ENCODE results near the gene OXCT1.

OXCT1 gene

GRCh38 chr5:41869724-41870626, at the start of gene OXCT1:
Gene OXCT1, minus strand, starts transcription at chr5:41870425. Its CDS starts 67 bp downstream, at chr5:41870358.
- DNase-seq (ENCODE audit: low spot score) = peak; percentile 91

GRCh38 chr5:41918105-41918504, 47.9 kb upstream of the OXCT1 start:
- no peak for DNase-seq (ENCODE audit: low spot score)

- peak; percentile 43 for DNase-seq (ENCODE audit: low spot score)
Measured at GRCh38 chr5:41908374-41909079, 38.3 kb upstream of the OXCT1 start.

- no peak for DNase-seq (ENCODE audit: low spot score)
Measured at GRCh38 chr5:41906151-41906550, 35.9 kb upstream of the OXCT1 start.

- peak; percentile 95 for DNase-seq (ENCODE audit: low spot score)
Measured at GRCh38 chr5:41903892-41904799, 33.9 kb upstream of the OXCT1 start, which contains the start of gene RIMOC1. Gene RIMOC1, plus strand, starts transcription at chr5:41904344. Its CDS starts 24 bp downstream, at chr5:41904368.

DNA sequence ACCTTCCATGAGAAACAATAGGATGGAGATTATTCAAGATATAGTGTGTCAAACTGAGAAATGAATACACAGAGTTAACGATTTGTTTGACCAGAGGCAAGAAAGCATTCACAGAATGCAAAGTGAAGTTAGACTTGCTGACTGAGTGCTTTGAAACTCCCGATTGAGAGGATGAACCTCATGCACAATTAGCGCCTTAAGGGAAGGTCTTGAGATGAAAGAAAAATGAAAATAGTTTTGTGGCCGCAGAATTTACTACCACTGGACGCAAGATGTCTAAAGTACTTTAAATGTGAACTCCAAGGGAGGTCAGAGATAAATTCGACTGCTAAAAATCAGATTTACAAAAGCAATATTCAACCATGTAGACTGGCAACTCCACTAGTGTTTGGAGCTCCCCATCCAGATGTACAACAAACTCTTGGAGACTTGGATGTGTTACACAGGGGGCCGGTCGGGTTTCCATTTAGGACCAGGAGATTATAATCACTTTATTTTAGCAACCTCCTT, 33.2 kb upstream of the OXCT1 start:
- no peak for DNase-seq (ENCODE audit: low spot score)

DNA sequence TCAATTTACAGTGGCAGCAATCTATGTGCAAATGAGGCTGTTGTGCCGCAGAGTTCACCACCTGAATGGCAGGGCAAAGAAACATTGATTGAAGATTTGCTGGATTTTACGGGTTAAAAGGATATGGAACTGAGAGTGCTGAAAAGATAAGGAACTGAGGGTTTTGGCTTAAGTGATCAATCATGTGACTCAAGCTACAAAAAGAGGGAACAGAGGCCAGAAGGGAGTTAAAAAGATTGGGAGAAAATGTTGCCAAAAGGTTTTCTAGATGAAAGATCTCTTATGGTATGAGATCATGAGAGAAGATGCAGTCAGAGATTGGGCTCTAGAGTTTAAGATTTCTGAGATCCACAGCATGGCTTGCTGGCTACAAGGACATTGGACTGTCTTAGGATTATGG, 26.0 kb upstream of the OXCT1 start:
- no peak for DNase-seq (ENCODE audit: low spot score)

DNA sequence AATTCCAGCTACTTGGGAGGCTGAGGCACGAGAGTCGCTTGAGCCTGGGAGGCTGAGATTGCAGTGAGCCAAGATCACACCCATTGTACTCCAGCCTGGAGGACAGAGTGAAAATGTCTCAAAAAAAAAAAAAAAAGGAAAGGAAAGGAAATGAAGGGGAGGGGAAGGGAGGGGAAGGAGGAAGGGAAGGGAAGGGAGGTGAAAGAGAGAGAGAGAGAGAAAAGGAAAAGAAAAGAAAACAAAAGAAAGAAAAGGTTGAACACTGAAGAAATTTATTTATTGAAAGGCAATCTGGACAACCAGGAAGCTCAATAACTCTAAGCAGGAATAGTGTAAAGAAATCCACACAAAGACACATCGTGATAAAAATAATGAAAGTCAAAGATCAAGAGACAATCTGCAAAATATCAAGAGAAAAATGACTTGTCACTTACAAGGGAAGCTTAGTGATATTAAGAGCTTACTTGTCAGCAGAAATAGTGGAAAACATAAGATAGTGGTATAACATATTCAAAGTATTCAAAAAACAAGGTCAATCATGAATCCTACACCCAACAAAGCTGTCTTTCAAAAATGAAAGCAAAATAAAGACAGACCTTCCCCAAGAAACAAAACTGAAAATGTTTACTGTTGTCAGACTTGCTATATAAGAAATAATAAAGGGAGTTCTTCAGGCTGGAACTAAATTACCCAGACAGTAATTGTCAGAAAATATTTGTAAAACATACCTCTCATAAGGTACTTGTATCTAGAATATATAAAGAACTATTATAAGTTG, 23.0 kb upstream of the OXCT1 start:
- DNase-seq (ENCODE audit: low spot score) = no peak

- no peak for DNase-seq (ENCODE audit: low spot score)
Measured at GRCh38 chr5:41892031-41892430, 21.8 kb upstream of the OXCT1 start.

DNA sequence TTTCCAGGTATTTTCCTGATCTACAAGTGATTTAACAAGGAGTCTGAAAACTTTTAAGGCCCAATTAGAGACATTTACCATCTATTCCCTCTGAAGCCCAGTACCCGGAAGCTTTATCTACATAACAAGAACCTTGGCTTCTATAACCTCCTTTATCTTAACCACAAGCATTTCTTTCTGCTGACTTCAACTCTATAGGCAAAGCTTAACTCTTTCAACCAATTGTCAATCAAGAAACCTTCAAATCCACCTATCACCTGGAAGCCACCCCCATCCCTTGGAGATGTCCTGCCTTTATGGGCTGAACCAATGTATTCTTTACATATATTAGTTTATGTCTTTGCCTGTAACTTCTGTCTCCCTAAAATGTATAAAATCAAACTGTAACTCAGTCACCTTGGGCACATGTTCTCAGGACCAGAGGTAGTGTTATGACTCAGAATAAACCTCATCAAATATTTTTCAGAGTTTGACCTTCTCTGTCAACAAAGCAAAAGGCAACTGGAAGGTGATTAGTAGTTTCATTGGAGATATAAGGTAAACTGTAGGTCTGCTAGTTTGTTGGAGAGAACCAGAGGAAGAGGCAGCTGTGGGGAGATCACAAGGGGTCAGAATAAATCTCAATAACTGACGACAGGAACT, 21.0 kb upstream of the OXCT1 start:
- no peak for DNase-seq (ENCODE audit: low spot score)

GRCh38 chr5:41885286-41885685, 15.1 kb upstream of the OXCT1 start:
- DNase-seq (ENCODE audit: low spot score) = no peak

- DNase-seq (ENCODE audit: low spot score) = no peak
Measured at GRCh38 chr5:41883936-41884335, 13.7 kb upstream of the OXCT1 start.

GRCh38 chr5:41883243-41883642, 13.0 kb upstream of the OXCT1 start:
- DNase-seq (ENCODE audit: low spot score) = no peak

DNA sequence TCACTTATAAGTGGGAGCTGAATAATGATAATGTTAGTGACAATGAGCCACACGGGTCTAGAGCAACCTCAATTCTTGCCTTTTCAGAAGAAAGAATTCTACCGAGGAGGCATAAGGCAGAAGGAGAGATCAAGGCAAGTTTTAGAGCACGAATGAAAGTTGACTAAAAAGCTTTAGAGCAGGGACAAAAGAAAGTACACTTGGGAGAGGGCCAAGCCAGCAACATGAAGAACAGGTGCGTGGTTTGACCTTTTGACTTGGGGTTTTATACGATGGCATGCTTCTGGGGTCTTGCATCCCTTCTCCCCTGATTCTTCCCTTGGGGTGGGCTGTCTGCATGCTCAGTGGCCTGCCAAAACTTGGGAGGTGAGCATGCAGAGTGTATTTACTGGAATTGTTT, 12.5 kb upstream of the OXCT1 start:
- DNase-seq (ENCODE audit: low spot score) = no peak

DNA sequence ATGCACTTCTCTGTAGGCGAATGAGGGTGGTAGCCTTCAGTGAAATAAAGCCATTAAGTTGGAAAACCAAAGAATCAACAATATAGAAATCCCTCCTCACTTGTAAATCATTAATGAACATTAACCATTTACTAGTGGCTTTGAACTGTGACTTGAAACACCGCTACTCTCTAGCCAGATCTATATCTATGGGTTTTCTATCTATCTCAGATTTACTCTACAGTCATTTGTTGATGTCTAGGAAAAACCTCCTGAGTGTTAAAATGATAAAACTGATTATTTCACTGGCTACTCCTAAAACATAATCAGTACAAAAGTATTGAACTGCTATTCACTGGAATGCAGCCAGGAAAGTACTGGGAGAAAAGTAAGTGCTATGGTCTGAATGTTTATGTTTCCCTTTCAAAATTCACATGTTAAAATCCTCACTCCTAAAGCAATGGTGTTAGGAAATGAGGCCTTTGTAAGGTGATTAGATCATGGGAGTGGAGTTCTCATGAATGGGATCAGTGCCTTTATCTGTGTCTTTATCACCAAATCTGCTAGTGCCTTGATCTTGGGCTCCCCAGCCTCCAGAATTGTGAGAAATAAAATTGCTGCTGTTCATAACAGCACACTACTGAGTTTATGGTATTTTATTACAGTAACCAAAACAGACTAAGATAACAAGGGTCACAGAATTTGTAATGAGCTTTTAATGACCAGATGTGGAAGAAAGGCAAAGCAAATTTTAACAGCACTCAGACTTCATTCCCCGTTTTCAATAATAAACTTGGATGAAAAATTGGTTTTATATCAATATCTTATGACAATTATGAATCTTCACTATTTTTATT, 8.6 kb upstream of the OXCT1 start:
- DNase-seq (ENCODE audit: low spot score) = no peak

DNA sequence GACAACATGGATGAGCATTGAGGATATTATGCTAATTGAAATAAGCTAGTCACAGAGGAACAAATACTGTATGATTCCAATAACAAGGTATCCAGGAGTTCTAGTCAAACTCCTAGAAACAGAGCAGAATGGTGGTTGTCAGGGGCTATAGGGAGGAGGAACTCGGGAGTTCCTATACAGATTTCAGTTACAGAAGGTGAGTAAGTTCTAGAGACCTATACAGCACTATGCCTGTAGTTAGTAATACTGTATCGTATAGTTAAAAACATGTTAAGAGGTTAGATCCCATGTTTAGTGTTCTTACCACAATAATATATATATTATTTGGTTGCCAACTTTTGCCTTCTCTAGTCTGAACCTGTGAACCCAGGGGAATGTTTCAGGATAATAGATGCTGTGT, 7.9 kb upstream of the OXCT1 start:
- no peak for DNase-seq (ENCODE audit: low spot score)

DNA sequence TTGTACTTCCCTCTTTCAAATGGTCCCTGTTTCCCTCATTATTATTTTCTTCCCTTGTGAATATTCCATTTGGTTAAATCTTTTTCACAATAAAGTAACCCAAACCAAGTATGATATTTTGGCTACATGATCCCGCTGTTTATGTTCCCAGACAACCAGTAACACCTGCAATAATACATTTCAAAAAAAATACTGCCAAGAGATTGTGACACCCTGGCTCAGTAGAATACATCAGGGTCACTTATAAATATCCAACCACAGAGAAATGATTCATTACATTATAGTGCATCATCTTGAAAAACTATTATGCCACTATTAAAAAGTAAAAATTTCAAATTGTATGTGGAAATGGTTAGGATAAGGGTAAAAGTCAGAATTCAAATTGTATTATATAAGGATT, 7.2 kb upstream of the OXCT1 start:
- no peak for DNase-seq (ENCODE audit: low spot score)

DNA sequence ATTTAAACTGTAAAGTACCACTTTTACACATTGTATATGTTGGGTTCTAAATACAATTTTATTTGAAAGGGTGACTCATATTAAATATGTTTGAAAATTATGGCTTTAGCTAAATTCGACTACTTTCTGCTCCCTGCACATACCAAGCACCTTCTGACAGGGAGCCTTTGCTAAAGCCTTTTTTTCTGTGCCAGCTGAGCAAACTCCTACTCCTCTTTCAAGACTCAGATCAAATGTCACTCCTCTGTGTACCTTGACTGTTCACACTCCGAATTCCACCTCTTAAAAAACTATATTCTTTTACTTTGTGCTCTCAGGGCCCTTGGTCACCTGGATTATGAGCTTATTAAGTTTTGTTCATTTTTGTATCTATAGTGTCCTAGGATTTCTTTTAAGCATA, 6.5 kb upstream of the OXCT1 start:
- no peak for DNase-seq (ENCODE audit: low spot score)

DNA sequence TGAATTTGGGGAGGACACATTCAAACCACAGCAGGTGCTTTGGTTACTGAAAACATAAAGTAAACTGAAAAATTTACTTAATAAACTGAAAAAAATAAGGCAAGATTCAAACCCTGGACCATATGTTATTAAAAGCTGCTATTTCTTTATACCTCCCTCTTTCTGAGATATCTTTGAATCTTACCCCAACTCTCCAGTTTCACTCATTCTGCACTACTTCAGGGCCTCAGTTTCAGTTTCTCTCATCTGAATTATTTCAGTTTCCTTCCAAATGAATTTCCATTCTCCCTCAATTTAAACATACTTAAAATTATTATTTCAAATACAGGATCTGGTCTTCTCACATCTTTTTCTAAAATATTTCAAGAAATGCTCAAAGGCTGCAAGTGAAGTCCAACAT, 4.9 kb upstream of the OXCT1 start:
- no peak for DNase-seq (ENCODE audit: low spot score)
